HCT116 (cell line): Measurements from ENCODE around the gene RASSF3. TPM values are rescaled to one million over a fixed set of nuclear protein-coding genes. Genes with fewer than 3 reads are reported as not detected.

Experiments
- ATAC-seq: fragments of 200-7000 bp; cut with Tn5 transposase; 2 replicates; pipeline ENCODE4 v1.9.1; 2020; ENCODE audit warnings: mild to moderate bottlenecking, moderate library complexity
- BruUV-seq: library from RNA; stranded (reverse); fragments of 400-500 nt; replicated peaks from 2 replicates; lab custom pipeline; 2021; lab: Mats Ljungman, UMichigan
- CTCF ChIA-PET: fragments of 300-600 bp; sonication (Branson Sonifier 250); formaldehyde crosslinking; loops from one replicate; lab custom pipeline; 2021; ENCODE audit warnings: antibody characterized with exemption; lab: Charles Lee
- POLR2A ChIA-PET: fragments of 300-600, 350-600 bp; sonication (Branson Sonifier 250); formaldehyde crosslinking; loops from one replicate; lab custom pipeline; 2021; ENCODE audit warnings: antibody characterized with exemption; lab: Charles Lee
- RAD21 ChIA-PET, 2 experiments: fragments of 300-600 bp; sonication (Branson Sonifier 250); formaldehyde crosslinking; loops; one replicate each; lab custom pipeline; 2023; ENCODE audit warnings: low total read pairs in 2 of 2; ENCODE audit not compliant: uncharacterized antibody in 2 of 2, unreplicated experiment in 2 of 2, low non-redundant PET in 1 of 2; lab: Charles Lee
- DNase-seq: peaks from one replicate; pipeline ENCODE4 v3.0.0-alpha.2; 2010; ENCODE audit warnings: low read depth, low spot score
- H2AFZ ChIP-seq: fragments of 200-600 bp; shearing (Covaris generic), sonication (generic); 2 replicates; pipeline ENCODE4 v1.6.1; 2017; ENCODE audit warnings: low read depth, mixed run types, mixed read lengths, antibody characterized with exemption, low read length; ENCODE audit not compliant: poor library complexity, severe bottlenecking
- H3K27ac ChIP-seq: 2 replicates; pipeline ENCODE4 v1.5.1; 2012; ENCODE audit warnings: low read depth, low read length
- H3K27me3 ChIP-seq: fragments of 200-600 bp; sonication (generic); 2 replicates; pipeline ENCODE4 v1.6.1; 2016; ENCODE audit warnings: mixed run types, low read length, mixed read lengths; ENCODE audit not compliant: insufficient read depth
- H3K36me3 ChIP-seq, 2 experiments: fragments of 200-500 bp in 1 of 2; fragments of 200-600 bp in 1 of 2; sonication (Bioruptor generic) in 1 of 2; sonication (generic) in 1 of 2; 2 replicates each; pipeline versions ENCODE4 v1.5.1 to v1.6.1; 2014 to 2016; ENCODE audit warnings: low read length in 2 of 2, inconsistent platforms in 1 of 2, mixed read lengths in 1 of 2, mixed run types in 1 of 2; ENCODE audit not compliant: insufficient read depth in 2 of 2, control insufficient read depth in 1 of 2
- H3K4me1 ChIP-seq, 2 experiments: fragments of 200-600 bp in 1 of 2; sonication (generic) in 1 of 2; 2 replicates each; pipeline versions ENCODE4 v1.5.1 to v1.6.1; 2012 to 2017; ENCODE audit warnings: low read length in 2 of 2, inconsistent platforms in 1 of 2, mild to moderate bottlenecking in 1 of 2, mixed read lengths in 1 of 2, mixed run types in 1 of 2, moderate library complexity in 1 of 2; ENCODE audit not compliant: insufficient read depth in 2 of 2, control insufficient read depth in 1 of 2
- H3K4me2 ChIP-seq: fragments of 200-600 bp; sonication (generic); 2 replicates; pipeline ENCODE4 v1.6.1; 2017; ENCODE audit warnings: mixed run types, low read length, mixed read lengths
- H3K4me3 ChIP-seq, 2 experiments: fragments of 200-600 bp in 1 of 2; sonication (generic) in 1 of 2; replicated peaks in 1 of 2; 2 replicates each; pipeline ENCODE4 v1.5.1; 2011 to 2016; ENCODE audit warnings: low read length in 2 of 2, control low read depth in 1 of 2, low read depth in 1 of 2, mild to moderate bottlenecking in 1 of 2, mixed read lengths in 1 of 2, mixed run types in 1 of 2
- H3K79me2 ChIP-seq: fragments of 200-600 bp; sonication (generic); 2 replicates; pipeline ENCODE4 v1.6.1; 2017; ENCODE audit warnings: mild to moderate bottlenecking, mixed run types, low read length, moderate library complexity, mixed read lengths; ENCODE audit not compliant: insufficient read depth
- H3K9ac ChIP-seq: fragments of 200-600 bp; sonication (generic); 2 replicates; pipeline ENCODE4 v1.6.1; 2016; ENCODE audit warnings: low read length, mixed read lengths
- H3K9me2 ChIP-seq: fragments of 200-600 bp; sonication (generic), shearing (Covaris generic); 2 replicates; pipeline ENCODE4 v1.6.1; 2017; ENCODE audit warnings: mixed run types, mild to moderate bottlenecking, moderate library complexity; ENCODE audit not compliant: insufficient read depth
- H3K9me3 ChIP-seq, 2 experiments: fragments of 200-500 bp in 1 of 2; fragments of 200-600 bp in 1 of 2; sonication (Bioruptor generic) in 1 of 2; sonication (generic) in 1 of 2; 2 replicates each; pipeline ENCODE4 v1.6.1; 2014 to 2017; ENCODE audit warnings: low read length in 2 of 2, mixed read lengths in 2 of 2, inconsistent platforms in 1 of 2, low read depth in 1 of 2, mild to moderate bottlenecking in 1 of 2, mixed run types in 1 of 2, moderate library complexity in 1 of 2; ENCODE audit not compliant: control insufficient read depth in 1 of 2, insufficient read depth in 1 of 2
- H4K20me1 ChIP-seq: fragments of 200-600 bp; sonication (generic), shearing (Covaris generic); 2 replicates; pipeline ENCODE4 v1.6.1; 2017; ENCODE audit warnings: mixed run types, mild to moderate bottlenecking, moderate library complexity; ENCODE audit not compliant: insufficient read depth
- EZH2phosphoT487 ChIP-seq: fragments of 200-600 bp; IDR thresholded peaks from 2 replicates; pipeline ENCODE4 v1.6.1; 2018; ENCODE audit warnings: antibody characterized with exemption, borderline replicate concordance
- FOSL1 ChIP-seq: IDR thresholded peaks from 2 replicates; pipeline ENCODE4 v1.6.1; 2012; ENCODE audit warnings: low read depth
- JUND ChIP-seq: IDR thresholded peaks from 2 replicates; pipeline ENCODE4 v1.6.1; 2012
- SIN3A ChIP-seq: IDR thresholded peaks from 2 replicates; pipeline ENCODE4 v1.6.1; 2012; ENCODE audit warnings: low read depth
- SP1 ChIP-seq: IDR thresholded peaks from 2 replicates; pipeline ENCODE4 v1.6.1; 2012; ENCODE audit warnings: low read depth
- intact Hi-C: fragments of 100-400 bp; cut with micrococcal nuclease; formaldehyde crosslinking; loops from 2 replicates; pipeline ENCODE4 v1.10.0; 2022
- total RNA-seq: library from RNA; stranded (reverse); gene quantifications from one replicate; pipeline ENCODE4 v1.2.1, GENCODE V29; 2021; ENCODE audit not compliant: unreplicated experiment
- TF ChIP-seq, protein P1 (sequence below): IDR thresholded peaks from 2 replicates; pipeline ENCODE4 v1.6.1; 2011; ENCODE audit warnings: mild to moderate bottlenecking, low read length, moderate library complexity; ENCODE audit not compliant: insufficient replicate concordance; ENCODE audit errors: extremely low read depth

Gene RASSF3
- total RNA-seq, 1 experiment from 2014 or later = 67.1 TPM

DNA sequence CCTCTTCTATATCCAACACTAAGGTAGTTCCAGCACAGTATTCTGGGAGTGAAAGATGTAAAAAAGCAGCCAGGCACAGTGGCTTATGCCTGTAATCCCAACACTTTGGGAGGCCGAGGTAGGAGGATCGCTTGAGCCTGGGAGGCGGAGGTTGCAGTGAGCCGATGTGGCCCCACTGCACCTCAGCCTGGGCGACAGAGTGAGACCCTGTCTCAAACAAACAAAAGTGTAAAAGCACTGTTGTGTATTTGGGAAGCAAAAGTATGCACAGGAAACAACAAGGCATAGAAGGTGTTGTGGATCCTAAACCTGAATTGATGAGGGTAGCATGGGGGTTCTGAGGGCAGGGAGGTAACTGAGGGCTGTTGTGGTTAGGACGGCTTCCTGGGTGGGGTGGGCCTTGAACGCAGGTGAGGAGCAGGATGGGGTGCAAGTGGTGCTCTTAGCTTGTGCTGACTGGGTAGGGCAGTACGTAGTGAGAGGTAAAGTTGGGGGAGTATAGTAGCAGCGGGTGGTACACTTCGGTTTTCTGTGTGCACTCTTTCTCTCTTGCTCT, 64.2 kb downstream of the RASSF3 start:
- Histone ChIP-seq H3K4me3 (no peak overlapping the region), H3K79me2 (peaks cover 81% of the 10 kb centered on the region), H3K27ac (peak overlapping the region; percentile 80), H3K4me2 (peak overlapping the region; percentile 76), H3K27me3 (no peaks in the 10 kb centered on the region), H2AFZ (no peak overlapping the region), H3K4me1 (peaks cover 93 to 97% of the 10 kb centered on the region in 2 experiments), H3K9me3 (no peaks in the 10 kb centered on the region), H4K20me1 (no peaks in the 10 kb centered on the region; the same call in 1 of the 2 replicates), H3K9me2 (no peaks in the 10 kb centered on the region), H3K9ac (peak overlapping the region; percentile 16; the same call in 1 of the 2 replicates), H3K36me3 (no peaks in the 10 kb centered on the region)
- DNase-seq = no peak
- no TSS peak for BruUV-seq
- ChIA-PET POLR2A (no interaction called here), CTCF (interaction anchor here (1.6 kb wide), 1 partner anchor 125 kb away, joined by 4 read pairs; no protein-coding TSS in a partner anchor), RAD21 (no interaction called here)
- ATAC-seq = no peak
- intact Hi-C loops = loop anchor here (5.0 kb wide), 1 partner anchor 47 kb away; no protein-coding TSS in a partner anchor
- no peak for TF ChIP-seq FOSL1

DNA sequence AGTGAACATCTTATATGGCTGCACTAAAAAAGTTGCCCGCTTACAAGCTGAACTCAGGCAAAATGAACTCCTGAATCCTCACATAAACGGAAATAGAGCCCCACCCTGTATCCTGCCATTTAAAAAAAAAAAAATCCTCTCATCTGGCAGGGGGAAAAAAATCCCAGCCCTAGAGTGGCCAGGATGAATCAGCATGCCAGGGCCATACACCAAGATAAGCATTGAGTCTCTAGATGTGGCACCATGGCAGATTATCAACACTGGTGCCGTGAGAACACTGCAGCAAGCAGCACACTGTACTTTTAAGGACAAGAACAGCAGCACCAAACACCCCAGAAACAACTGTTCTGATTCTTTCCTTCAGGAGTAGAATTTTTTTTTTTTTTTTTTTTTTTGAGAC, 65.5 kb downstream of the RASSF3 start:
- ChIA-PET CTCF (interaction anchor here (1.0 kb wide), 1 partner anchor 22 kb away, joined by 3 read pairs; no protein-coding TSS in a partner anchor), RAD21 (no interaction called here), POLR2A (interaction anchor here (0.6 kb wide), 1 partner anchor 242 kb away, joined by 4 read pairs; no protein-coding TSS in a partner anchor)
- TF ChIP-seq EZH2phosphoT487 = no peak
- TF ChIP-seq SP1 = peak; percentile 30; the same call in 1 of the 2 replicates
- TF ChIP-seq, protein P1, sequence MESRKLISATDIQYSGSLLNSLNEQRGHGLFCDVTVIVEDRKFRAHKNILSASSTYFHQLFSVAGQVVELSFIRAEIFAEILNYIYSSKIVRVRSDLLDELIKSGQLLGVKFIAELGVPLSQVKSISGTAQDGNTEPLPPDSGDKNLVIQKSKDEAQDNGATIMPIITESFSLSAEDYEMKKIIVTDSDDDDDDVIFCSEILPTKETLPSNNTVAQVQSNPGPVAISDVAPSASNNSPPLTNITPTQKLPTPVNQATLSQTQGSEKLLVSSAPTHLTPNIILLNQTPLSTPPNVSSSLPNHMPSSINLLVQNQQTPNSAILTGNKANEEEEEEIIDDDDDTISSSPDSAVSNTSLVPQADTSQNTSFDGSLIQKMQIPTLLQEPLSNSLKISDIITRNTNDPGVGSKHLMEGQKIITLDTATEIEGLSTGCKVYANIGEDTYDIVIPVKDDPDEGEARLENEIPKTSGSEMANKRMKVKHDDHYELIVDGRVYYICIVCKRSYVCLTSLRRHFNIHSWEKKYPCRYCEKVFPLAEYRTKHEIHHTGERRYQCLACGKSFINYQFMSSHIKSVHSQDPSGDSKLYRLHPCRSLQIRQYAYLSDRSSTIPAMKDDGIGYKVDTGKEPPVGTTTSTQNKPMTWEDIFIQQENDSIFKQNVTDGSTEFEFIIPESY = no peak
- no peak for TF ChIP-seq SIN3A
- TF ChIP-seq JUND = peak; percentile 48
- peak; percentile 40; the same call in 1 of the 2 replicates for TF ChIP-seq FOSL1
- DNase-seq (no peak), ATAC-seq (no peak)
- no peaks in the 10 kb centered on the region for H3K36me3 ChIP-seq
- no peak overlapping the region for H3K4me3 ChIP-seq
- H3K27ac ChIP-seq = peak overlapping the region; percentile 75
- H3K4me1 ChIP-seq = peaks cover 93 to 96% of the 10 kb centered on the region in 2 experiments
- no peaks in the 10 kb centered on the region for H3K9me3 ChIP-seq
- no peaks in the 10 kb centered on the region; the same call in 1 of the 2 replicates for H4K20me1 ChIP-seq
- H3K79me2 ChIP-seq = peaks cover 78% of the 10 kb centered on the region
- intact Hi-C loops = no loop called here
- H2AFZ ChIP-seq = no peak overlapping the region
- no peaks in the 10 kb centered on the region for H3K9me2 ChIP-seq
- H3K27me3 ChIP-seq = no peaks in the 10 kb centered on the region
- H3K4me2 ChIP-seq = peak overlapping the region; percentile 53
- BruUV-seq = no TSS peak
- peak overlapping the region; percentile 35 for H3K9ac ChIP-seq
